Neural cell (in vitro differentiated cells): ENCODE measurements around the gene CD81.

Experiments
- EP300 ChIP-seq: fragments of 450-650 bp; conservative IDR thresholded peaks from 2 replicates; pipeline ENCODE4 v1.6.1; 2014; ENCODE audit warnings: antibody characterized with exemption, mild to moderate bottlenecking, moderate library complexity; ENCODE audit not compliant: poor library complexity, severe bottlenecking
- EZH2 ChIP-seq: fragments of 200-600, 300-800 bp; shearing (Covaris generic), sonication (generic); IDR thresholded peaks from 2 replicates; pipeline ENCODE4 v1.6.1; 2014; ENCODE audit warnings: antibody characterized with exemption, low read length, borderline replicate concordance, mild to moderate bottlenecking; ENCODE audit not compliant: insufficient read depth, poor library complexity, severe bottlenecking
- POLR2AphosphoS5 ChIP-seq: IDR thresholded peaks from 2 replicates; pipeline ENCODE4 v1.6.1; 2012
- TAF1 ChIP-seq: IDR thresholded peaks from 2 replicates; pipeline ENCODE4 v1.6.1; 2012; ENCODE audit warnings: low read depth
- TF ChIP-seq, protein P1 (sequence below): fragments of 450-650 bp; IDR thresholded peaks from 2 replicates; pipeline ENCODE4 v1.5.1; 2014; ENCODE audit warnings: antibody characterized with exemption, mild to moderate bottlenecking, moderate library complexity; ENCODE audit not compliant: poor library complexity, severe bottlenecking

DNA sequence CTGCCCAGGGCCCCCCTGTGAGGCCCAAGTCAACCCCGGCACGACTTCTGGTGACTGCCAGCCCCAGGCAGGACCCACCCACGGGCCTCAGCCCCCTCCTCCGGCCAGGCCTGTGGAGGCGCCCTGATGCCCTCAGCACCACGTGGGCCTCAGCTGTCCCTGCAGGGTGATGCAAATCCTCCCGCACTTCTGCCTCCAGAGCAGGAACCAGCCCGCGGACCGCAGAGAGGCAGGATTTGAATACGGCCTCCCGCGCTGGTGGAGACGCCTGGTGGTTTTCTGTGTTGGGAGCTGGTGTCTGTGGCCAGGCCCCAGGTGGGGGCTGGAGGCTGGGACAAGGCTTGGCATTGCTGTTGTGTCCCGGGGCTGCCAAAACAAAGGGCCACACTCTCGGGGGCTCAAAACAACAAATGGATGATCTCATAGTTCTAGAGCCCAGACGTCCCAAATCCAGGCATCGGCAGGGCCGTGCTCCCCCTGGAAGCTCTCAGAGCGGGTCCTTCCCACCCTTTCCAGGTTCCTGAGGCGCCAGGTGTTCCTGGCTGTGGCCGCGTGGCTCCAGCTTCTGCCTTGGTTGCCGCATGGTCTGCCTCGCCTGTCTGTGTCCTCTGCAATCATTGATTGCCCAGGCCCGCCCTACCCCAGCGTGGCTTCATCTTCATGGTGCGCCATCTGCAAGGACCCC is 47.8 kb downstream of the CD81 start:
- TF ChIP-seq EZH2 (no peak), EP300 (no peak), POLR2AphosphoS5 (no peak), TAF1 (no peak)
- TF ChIP-seq, protein P1, sequence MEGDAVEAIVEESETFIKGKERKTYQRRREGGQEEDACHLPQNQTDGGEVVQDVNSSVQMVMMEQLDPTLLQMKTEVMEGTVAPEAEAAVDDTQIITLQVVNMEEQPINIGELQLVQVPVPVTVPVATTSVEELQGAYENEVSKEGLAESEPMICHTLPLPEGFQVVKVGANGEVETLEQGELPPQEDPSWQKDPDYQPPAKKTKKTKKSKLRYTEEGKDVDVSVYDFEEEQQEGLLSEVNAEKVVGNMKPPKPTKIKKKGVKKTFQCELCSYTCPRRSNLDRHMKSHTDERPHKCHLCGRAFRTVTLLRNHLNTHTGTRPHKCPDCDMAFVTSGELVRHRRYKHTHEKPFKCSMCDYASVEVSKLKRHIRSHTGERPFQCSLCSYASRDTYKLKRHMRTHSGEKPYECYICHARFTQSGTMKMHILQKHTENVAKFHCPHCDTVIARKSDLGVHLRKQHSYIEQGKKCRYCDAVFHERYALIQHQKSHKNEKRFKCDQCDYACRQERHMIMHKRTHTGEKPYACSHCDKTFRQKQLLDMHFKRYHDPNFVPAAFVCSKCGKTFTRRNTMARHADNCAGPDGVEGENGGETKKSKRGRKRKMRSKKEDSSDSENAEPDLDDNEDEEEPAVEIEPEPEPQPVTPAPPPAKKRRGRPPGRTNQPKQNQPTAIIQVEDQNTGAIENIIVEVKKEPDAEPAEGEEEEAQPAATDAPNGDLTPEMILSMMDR, result no peak
